LNCaP clone FGC (cell line): ENCODE data around the gene UTP25.

Experiments
- DNase-seq: peaks from one replicate; pipeline ENCODE4 v3.0.0-alpha.2; 2011; ENCODE audit warnings: low read depth
- H3K4me3 ChIP-seq: 2 replicates; pipeline ENCODE4 v1.5.1; 2011; ENCODE audit warnings: mild to moderate bottlenecking, low read depth, low read length, control low read depth
- TF ChIP-seq, protein P1 (sequence below): IDR thresholded peaks from 2 replicates; pipeline ENCODE4 v1.5.1; 2012; ENCODE audit warnings: mild to moderate bottlenecking; ENCODE audit not compliant: control insufficient read depth, insufficient read depth; ENCODE audit errors: extremely low read depth

The UTP25 gene

GRCh38 chr1:209870151-209870831 is 42.5 kb downstream of the UTP25 start:
- DNase-seq = no peak
- TF ChIP-seq, protein P1, sequence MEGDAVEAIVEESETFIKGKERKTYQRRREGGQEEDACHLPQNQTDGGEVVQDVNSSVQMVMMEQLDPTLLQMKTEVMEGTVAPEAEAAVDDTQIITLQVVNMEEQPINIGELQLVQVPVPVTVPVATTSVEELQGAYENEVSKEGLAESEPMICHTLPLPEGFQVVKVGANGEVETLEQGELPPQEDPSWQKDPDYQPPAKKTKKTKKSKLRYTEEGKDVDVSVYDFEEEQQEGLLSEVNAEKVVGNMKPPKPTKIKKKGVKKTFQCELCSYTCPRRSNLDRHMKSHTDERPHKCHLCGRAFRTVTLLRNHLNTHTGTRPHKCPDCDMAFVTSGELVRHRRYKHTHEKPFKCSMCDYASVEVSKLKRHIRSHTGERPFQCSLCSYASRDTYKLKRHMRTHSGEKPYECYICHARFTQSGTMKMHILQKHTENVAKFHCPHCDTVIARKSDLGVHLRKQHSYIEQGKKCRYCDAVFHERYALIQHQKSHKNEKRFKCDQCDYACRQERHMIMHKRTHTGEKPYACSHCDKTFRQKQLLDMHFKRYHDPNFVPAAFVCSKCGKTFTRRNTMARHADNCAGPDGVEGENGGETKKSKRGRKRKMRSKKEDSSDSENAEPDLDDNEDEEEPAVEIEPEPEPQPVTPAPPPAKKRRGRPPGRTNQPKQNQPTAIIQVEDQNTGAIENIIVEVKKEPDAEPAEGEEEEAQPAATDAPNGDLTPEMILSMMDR = no peak
- no peak overlapping the region for H3K4me3 ChIP-seq

DNA sequence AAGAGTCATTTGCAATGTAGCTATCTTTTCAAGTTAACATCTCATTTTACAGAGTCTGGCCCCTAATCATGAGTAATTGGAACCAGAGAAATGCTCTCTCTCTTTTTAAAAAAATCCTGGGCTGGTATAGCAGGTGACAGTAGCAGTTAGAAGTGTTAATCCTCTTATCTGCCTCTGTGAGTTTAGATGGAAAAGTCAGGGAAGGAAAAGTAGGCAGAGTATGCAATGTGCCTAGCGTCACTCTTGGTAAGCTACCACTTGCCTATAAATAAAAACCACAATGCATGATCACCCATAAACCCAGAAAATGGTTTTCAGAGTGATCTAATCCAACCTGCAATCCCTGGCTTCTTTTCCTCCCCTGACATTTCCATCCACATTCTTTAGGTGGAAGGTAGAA is 43.2 kb downstream of the UTP25 start:
- H3K4me3 ChIP-seq = no peak overlapping the region
- DNase-seq = no peak
- TF ChIP-seq, protein P1 = no peak

GRCh38 chr1:209871430-209871829 is 43.7 kb downstream of the UTP25 start:
- TF ChIP-seq, protein P1 = no peak
- no peak for DNase-seq
- H3K4me3 ChIP-seq = no peak overlapping the region

GRCh38 chr1:209873067-209873799 is 45.5 kb downstream of the UTP25 start:
- no peak for DNase-seq
- TF ChIP-seq, protein P1 = no peak
- no peak overlapping the region for H3K4me3 ChIP-seq

DNA sequence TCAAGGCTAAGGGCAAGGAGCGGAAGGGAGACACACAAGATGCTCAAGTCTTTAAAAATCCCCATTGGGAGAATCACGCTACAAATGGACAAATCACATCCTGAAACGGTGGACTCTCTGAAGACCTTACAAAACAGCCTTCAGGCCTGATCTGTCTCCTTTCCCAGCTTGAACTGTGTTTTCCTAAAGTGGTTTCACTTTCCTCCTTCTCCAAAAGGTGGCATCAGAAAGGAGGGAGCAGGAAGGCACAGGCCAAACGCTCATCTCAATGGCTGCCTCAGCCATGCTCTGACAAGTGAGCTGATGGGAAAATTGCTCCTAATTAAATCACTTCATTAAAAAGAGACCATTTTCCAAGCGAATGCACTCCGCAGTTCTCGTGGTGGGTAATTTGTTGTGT is 47.7 kb downstream of the UTP25 start:
- no peak for DNase-seq
- H3K4me3 ChIP-seq = no peak overlapping the region
- TF ChIP-seq, protein P1 = peak; percentile 57

DNA sequence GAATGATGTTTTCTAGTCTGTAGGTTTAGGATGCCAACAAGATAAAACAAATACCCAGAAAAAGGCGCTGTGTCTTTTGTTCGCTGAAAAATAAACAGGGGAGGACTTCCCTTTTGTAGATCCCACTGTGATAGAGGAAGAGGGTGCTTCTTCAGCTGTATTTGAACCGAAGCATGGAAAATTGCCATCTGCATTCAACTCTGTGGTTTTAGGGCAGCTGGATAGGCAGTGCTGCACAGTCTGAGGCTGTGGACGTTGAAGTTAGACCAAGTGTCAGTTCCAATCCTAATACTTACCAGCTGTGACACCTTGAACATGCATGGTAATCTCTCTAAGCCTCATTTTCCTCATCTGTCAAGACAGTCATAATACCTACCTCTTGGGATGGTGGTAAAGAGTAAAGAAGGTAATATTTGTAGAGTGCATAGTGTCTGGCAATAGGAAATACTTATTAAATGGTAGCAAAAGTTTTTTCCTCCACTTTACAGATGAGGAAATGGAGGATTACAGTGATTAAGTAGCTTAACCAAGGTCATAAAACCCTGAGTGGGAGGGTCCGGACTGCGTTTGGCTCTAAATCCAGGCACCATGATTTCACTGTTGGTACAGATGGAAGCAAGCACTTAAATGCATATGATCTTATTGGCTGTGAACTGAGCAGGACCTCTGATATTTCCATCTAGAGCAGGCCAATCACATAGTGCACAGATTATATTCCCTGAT is 48.5 kb downstream of the UTP25 start:
- H3K4me3 ChIP-seq = no peak overlapping the region
- DNase-seq = no peak
- TF ChIP-seq, protein P1 = no peak
